OCI-LY3 (cell line): ENCODE measurements around the gene FTO.

Experiments used
- EZH2phosphoT487 ChIP-seq: fragments of 200-600 bp; shearing (Covaris generic); IDR thresholded peaks from 2 replicates; pipeline ENCODE4 v1.6.1; 2018; ENCODE audit warnings: antibody characterized with exemption, mixed run types, low read depth
- TF ChIP-seq, protein P1 (sequence below): fragments of 200-600, 300-600 bp; sonication (generic); IDR thresholded peaks from 2 replicates; pipeline ENCODE4 v1.5.1; 2014; ENCODE audit warnings: antibody characterized with exemption, low read length, low read depth

DNA sequence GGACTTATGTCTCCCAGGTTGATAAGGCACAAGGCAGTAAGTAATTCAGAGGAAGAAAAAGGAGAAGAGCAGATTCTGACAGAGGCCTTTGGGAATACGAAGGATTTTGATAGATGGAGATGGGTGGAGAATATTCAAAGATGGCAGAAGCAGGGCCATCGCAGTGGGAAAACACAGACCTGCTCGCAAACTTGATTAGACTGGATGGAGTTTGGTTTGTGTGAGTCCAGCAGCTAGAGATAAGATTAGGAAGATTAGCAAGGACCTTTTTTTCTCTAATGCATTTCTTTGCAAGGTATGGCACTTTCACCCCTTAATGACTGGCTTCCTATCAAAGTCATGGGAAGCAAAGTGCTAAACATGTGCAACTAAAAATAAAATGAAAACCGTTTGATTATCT, 196.7 kb downstream of the FTO start:
- TF ChIP-seq, protein P1, sequence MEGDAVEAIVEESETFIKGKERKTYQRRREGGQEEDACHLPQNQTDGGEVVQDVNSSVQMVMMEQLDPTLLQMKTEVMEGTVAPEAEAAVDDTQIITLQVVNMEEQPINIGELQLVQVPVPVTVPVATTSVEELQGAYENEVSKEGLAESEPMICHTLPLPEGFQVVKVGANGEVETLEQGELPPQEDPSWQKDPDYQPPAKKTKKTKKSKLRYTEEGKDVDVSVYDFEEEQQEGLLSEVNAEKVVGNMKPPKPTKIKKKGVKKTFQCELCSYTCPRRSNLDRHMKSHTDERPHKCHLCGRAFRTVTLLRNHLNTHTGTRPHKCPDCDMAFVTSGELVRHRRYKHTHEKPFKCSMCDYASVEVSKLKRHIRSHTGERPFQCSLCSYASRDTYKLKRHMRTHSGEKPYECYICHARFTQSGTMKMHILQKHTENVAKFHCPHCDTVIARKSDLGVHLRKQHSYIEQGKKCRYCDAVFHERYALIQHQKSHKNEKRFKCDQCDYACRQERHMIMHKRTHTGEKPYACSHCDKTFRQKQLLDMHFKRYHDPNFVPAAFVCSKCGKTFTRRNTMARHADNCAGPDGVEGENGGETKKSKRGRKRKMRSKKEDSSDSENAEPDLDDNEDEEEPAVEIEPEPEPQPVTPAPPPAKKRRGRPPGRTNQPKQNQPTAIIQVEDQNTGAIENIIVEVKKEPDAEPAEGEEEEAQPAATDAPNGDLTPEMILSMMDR: no peak
- TF ChIP-seq EZH2phosphoT487: no peak
